HL-60/S4 (cell line): ENCODE data around the gene AMOTL1.

Source experiments
- in situ Hi-C: fragments of 300-500 bp; cut with MboI; formaldehyde crosslinking; loops from 2 replicates; pipeline ENCODE4 v1.14.3; 2022; ENCODE audit warnings: low sequenced_read_pairs

AMOTL1 gene

DNA sequence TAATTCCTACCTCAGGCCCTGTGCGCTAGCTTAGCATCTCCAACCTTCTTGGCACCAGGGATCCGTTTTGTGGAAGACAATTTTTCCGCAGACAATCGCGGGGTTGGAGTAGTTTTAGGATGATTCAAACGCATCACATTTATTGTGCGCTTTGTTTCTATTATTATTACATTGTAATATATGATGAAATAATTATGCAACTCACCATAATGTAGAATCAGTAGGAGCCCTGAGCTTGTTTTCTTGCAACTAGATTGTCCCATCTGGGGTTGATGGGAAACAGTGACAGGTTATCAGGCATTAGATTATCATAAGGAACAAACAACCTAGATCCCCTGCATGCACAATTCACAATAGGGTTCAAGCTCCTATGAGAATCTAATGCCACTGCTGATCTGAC lies 52.3 kb downstream of the AMOTL1 start:
- in situ Hi-C loops: no loop called here

GRCh38 chr11:94821439-94821838 lies 53.3 kb downstream of the AMOTL1 start:
- in situ Hi-C loops: no loop called here

DNA sequence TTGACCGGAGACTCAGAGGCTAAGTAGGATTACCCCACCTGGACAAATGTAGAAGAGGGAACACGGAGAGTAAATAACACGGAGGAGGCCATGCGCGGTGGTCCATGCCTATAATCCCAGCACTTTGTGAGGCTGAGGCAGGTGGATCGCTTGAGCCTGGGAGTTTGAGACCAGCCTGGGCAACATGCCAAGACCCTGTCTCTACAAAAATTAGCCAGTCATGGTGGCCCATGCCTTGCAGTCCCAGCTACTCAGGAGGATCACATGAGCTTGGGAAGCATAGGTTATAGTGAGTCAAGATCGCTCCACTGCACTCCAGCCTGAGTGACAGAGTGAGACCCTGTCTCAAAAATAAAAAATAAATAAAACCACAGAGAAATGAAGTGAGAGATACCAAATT lies 53.9 kb downstream of the AMOTL1 start:
- in situ Hi-C loops: no loop called here

DNA sequence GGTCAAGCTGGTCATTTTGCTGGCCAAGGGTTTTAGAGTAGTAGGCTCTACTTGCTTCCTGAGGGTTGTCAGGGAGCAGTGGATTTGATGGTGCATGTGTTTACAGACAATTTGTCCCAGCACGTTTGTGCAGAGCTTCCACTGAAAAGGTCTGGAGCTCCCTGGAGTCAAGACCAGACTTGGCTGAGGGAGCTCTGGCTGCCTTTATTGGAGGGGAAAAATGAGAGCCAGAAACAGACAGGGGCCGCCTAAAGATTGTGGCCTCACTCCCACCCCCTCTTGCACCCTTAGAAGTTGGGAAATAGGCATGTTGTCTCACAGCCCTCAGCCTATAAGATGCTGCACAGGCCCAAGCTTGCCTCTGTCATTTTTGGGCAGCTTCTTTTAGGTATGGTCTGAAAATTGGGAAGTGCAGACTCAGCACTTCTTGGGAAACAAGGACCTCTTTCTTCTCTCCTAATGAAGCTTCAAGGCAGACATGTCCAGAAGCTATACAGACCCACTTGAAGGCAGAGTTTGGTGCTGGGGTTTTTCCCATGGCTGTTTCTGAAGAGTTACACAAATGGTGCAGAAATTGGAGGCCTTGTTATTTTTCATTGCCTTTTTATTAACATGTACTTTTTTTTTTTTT lies 55.1 kb downstream of the AMOTL1 start:
- in situ Hi-C loops: no loop called here

DNA sequence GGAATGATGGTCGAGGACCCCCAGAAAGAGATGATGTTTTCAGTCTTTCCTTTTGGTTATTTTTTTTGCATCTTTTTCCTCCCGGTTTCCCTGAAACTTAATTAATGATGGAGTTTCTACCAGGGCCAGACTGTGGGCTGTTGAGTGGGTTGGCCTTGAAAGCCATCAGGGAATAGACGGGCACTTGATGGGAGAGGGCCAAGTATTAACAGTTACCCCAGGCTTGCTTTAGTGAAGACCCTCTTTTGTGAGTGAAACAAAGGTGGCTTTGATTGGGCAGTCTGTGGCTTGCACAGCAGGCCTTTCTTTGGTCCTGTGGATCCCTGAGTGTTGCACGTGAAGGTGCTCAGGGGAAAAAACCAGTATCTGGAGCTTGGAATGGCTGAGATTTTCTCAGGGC lies 56.9 kb downstream of the AMOTL1 start:
- in situ Hi-C loops: no loop called here

DNA sequence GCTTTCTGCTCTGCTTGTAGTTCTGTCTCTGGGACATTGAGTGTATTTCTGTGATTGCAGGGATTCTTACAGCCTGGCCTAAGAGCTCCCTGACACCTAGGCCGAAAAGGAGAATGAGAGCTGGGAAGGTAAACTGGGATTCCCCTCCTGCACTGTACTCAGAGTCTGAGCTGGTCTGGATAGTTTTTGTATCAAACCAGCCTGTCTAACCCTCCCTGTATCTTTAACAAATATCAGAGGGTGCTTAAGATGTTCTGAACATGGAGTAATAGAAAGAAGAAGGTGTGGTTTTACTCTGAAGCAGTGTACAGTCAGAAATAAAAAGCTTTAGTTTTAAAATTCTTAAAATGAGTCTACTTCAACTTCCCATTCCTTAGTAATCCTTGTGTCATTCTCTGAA lies 57.3 kb downstream of the AMOTL1 start:
- in situ Hi-C loops: no loop called here

GRCh38 chr11:94826415-94826814 lies 58.3 kb downstream of the AMOTL1 start:
- in situ Hi-C loops: no loop called here

DNA sequence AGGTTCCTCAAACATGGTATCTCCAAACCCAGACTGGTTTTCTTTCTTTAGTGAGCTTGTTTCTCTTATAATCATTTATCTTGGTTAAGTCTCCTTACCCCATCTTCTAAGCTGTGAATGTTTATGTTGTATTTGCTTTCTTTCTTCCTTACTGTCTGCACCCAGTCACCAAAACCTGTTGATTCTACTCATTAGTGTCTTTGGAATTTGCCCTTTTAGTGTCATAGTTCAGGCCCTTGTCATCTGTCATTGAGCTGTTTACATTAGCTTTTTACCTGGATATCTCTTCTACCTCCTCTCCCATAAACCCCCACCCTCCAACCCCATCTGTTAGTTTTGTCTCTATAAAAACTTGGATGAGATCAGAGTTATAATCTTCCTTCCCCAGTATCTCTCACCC lies 59.9 kb downstream of the AMOTL1 start:
- in situ Hi-C loops: no loop called here

DNA sequence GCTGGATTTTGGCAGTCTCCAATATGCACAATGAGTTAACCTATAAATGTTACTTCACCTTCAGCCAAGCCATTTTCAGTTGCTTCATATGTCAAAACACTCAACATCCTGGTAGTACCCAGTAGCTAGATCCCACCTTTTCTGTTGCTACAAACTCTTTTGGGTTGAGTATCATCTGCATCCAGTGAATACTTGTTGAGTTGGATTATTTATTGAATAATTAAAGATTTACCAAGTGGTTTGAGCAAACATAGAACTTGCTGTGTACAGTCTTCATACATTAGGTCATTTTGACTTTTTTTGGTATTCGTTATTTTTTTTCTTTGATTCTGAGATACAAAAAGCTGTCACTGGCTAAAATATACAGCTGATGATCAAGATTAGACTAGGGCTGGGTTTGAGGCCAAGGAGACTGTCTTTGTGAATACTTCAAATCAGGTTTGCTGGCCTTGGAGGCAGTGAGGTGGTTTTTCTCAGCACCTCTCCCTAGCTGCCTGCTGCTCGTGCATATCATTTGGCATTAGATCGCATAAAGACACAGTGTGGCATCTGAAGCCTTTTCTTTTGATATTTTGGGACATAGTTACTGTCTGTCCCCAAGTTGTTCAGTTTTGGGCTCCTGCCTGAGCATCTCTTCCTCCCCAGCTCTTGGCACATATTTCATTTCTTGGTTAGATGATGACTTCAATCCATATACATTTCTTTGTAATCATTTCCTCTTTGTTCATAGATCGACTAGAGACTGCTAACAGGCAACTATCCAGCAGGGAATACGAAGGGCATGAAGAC lies 62.8 kb downstream of the AMOTL1 start:
- in situ Hi-C loops: no loop called here

- in situ Hi-C loops: no loop called here
Observed at GRCh38 chr11:94831529-94831928, 63.4 kb downstream of the AMOTL1 start.

DNA sequence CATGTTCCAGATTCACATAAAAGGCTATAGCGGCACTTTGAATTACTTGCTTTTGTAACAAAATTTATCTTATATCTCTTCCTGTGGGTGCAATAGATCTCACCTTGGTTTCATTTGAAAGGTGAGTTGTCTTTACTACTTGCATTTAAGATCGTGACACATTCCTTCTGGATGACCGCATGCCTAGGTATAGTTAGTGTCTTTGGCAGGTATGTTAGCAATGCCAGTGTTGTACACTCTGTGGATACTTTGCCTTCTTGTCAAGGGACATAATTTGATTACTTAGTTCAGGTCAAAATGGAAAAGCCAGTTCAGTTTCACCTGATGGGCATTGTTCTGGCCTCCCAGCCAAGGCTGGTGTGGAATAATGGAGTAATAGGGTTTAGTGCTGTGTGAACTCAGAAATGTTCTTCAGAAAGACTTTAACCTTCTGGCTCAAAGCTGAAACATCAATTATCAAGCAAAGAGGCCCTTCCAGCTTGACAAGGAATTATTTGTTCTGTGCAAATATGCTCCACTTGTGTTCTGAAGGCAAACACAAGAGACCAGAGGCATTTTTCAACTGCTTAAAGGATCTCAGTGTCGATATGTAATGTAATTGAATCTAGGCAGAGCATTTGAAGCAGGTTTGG lies 64.6 kb downstream of the AMOTL1 start:
- in situ Hi-C loops: no loop called here

GRCh38 chr11:94834911-94835593 lies 66.9 kb downstream of the AMOTL1 start:
- in situ Hi-C loops: no loop called here

- in situ Hi-C loops: no loop called here
Observed at GRCh38 chr11:94835594-94835927, 67.4 kb downstream of the AMOTL1 start.

DNA sequence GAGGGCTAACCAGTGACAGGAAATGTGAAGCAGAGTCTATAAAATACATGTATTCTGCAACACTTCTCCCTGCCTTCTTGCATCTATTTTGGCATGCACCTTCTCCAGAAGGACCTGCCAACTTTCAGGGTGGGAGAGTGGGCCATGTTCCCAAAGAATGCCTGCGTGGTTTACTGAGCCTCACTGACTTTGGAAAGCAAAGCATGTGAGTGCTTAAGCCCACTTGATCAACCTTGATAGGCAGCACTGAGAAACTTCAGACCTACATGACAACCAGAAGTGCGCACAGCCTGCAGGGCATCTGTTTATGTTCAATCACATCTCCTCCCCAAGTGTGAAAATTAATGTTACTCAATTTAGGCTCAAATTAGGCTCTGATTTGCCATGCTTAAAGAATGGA lies 69.2 kb downstream of the AMOTL1 start:
- in situ Hi-C loops: no loop called here

DNA sequence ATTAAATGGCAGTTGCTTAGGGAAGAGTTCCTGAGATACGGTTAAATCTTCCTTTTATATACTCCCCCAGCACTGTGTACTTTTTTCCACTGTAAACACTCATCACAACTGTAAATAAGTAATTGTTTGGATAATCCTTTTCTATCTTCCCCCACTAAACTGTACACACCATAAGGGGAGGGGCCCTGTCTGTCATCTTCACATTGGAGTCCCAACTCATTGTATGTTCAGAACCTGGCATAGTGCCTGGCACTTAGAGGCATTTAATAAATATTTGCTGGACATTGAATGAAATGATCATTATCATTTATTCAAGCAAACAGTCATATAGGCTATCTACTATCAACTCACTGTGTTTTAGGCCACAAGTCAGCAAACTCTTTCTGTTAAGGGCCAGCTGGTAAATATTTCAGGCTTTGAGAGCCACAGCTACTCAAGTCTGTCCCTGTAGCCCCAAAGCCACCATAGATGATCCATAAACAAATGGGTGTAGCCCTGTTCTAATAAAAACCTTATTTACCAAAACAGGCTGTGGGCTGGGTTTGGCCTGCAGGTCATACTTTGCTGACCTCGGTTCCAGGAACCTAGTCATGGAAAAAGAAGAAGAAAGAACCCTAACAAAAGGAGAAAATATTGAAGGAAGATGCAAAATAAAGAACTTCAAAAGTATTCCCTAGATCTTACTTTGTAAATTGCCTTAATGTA lies 70.0 kb downstream of the AMOTL1 start:
- in situ Hi-C loops: no loop called here

- in situ Hi-C loops: no loop called here
Observed at GRCh38 chr11:94840209-94840608, 72.1 kb downstream of the AMOTL1 start.

- in situ Hi-C loops: no loop called here
Observed at GRCh38 chr11:94844031-94844430, 75.9 kb downstream of the AMOTL1 start.

DNA sequence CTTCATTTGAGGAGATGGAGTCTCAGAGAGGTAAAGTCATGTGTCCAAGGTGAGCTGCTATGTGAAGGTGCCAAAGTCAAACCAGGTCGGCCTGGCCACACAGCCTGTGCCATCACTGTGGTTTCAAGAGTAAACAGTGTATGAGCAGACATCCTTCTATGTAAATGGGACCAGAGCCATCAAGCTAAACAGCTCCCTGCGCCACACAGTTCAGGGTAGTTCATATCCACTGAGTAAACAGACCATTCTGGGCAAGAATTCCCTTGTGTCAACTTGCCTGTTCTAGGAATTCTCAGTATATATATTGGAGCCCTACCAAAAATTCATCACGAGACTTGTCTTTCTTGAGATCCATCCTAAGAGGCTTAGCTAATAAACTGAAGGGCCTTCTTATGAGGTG lies 77.5 kb downstream of the AMOTL1 start:
- in situ Hi-C loops: no loop called here

GRCh38 chr11:94849839-94850238 lies 81.7 kb downstream of the AMOTL1 start:
- in situ Hi-C loops: no loop called here

DNA sequence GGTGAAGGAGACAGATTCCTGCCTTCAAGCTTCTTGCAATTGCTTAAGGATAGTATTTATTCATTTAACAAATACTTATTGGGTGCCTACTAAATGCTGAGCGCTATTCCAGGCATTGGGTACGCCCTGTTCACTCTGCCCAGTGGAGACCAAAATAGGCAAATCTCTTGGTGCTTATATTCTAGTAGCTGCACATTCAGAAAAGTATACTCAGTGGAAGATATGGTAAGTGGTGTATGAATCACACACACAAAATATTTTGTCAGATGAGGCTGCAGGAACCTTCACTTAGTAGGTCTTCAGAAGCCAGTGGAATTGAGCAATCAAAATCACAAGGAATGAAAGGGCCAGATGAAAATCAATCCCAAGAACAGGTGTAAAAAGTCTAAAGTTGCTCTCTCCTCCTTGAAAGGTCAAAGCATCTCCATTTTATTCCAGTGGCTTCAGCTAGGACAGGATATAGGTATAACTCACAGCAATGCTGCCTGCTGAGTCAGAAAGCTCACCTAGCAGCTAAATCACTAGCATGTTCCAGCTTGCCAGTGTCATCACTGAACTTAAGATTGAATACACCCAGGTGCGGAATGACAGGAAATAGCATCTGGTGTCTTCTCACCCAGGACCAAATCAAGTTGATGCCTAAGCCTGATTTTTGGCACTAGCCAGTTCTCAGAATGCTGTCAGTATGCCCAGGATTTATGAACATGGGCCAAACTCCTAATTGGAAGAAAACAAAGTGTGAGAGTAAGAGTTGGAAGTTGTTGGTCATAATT lies 83.9 kb downstream of the AMOTL1 start:
- in situ Hi-C loops: no loop called here
